Spleen (tissue), 11 donors: ENCODE data around the gene TMA7. TPM values are rescaled to one million over a fixed set of nuclear protein-coding genes. Genes with fewer than 3 reads are reported as not detected.

ENCODE experiments used
- DNase-seq: peaks from one replicate; pipeline ENCODE4 v3.0.0-alpha.2; 2020
- H3K27ac ChIP-seq, 8 donors: fragments of 200-600 bp; sonication (generic) in 7 of 8; 1 replicate in 4 of 8; 2 replicates in 4 of 8; pipeline versions ENCODE4 v1.5.0 to v1.8.0; 2016 to 2021; ENCODE audit warnings: inconsistent platforms in 4 of 8, mild to moderate bottlenecking in 4 of 8, moderate library complexity in 1 of 8
- H3K27me3 ChIP-seq, 7 donors: fragments of 200-600 bp; sonication (generic) in 6 of 7; replicated peaks in 1 of 7; 1 replicate in 4 of 7; 2 replicates in 3 of 7; pipeline versions ENCODE4 v1.5.0 to v1.8.0; 2016 to 2021; ENCODE audit warnings: inconsistent platforms in 3 of 7, mild to moderate bottlenecking in 1 of 7
- H3K36me3 ChIP-seq, 6 donors: fragments of 200-600 bp; sonication (generic) in 5 of 6; 1 replicate in 4 of 6; 2 replicates in 2 of 6; pipeline versions ENCODE4 v1.5.0 to v1.8.0; 2016 to 2021; ENCODE audit warnings: inconsistent platforms in 2 of 6
- H3K4me1 ChIP-seq, 6 donors: fragments of 200-600 bp; sonication (generic) in 5 of 6; 1 replicate in 3 of 6; 2 replicates in 3 of 6; pipeline versions ENCODE4 v1.5.0 to v1.8.0; 2016 to 2021; ENCODE audit warnings: inconsistent platforms in 3 of 6
- H3K4me3 ChIP-seq, 8 donors: fragments of 200-600 bp; sonication (generic) in 7 of 8; 1 replicate in 4 of 8; 2 replicates in 4 of 8; pipeline versions ENCODE4 v1.5.0 to v1.8.0; 2016 to 2021; ENCODE audit warnings: inconsistent platforms in 4 of 8, mild to moderate bottlenecking in 4 of 8, moderate library complexity in 2 of 8
- H3K9me3 ChIP-seq, 8 donors: fragments of 200-600 bp; sonication (generic) in 7 of 8; 1 replicate in 4 of 8; 2 replicates in 4 of 8; pipeline versions ENCODE4 v1.5.0 to v1.8.0; 2016 to 2021; ENCODE audit warnings: inconsistent platforms in 4 of 8
- POLR2A ChIP-seq, 3 donors: fragments of 450-650 bp; IDR thresholded peaks; one replicate each; pipeline ENCODE4 v1.5.1; 2017; ENCODE audit warnings: antibody characterized with exemption in 3 of 3, mild to moderate bottlenecking in 1 of 3
- POLR2AphosphoS5 ChIP-seq, 3 donors: sonication (generic); formaldehyde crosslinking; IDR thresholded peaks; one replicate each; pipeline ENCODE4 v1.5.1; 2017; ENCODE audit warnings: antibody characterized with exemption in 3 of 3
- WGBS, 5 donors: extraction: QIAGEN DNeasy Blood & Tissue Kit in 3 of 5; methylation state at CpG; one replicate each; pipeline versions ENCODE4 v1.1.5 to v1.1.7; 2013 to 2018; 5-methylcytosine and 5-hydroxymethylcytosine counted together
- intact Hi-C: fragments of 100-400 bp; cut with DNase I; formaldehyde crosslinking; loops from one replicate; pipeline ENCODE4 v1.15.0; 2023; ENCODE audit warnings: low total_unique reads
- polyA plus RNA-seq, 3 donors: library from polyadenylated mRNA; stranded (reverse); fragments of 200-250 nt; gene quantifications; one replicate each; pipeline ENCODE4 v1.2.1, GENCODE V29; 2013
- total RNA-seq, 7 donors: library from RNA; depleted of rRNA in 3 of 7; stranded (reverse); fragments of >200 nt in 3 of 7; fragmentation: NEBNext Ultra II Directional in 4 of 7; extraction: Animal tissue kit (Norgen Biotek cat#: 25700) in 4 of 7; gene quantifications; one replicate each; pipeline versions ENCODE4 v1.1.0 to v1.2.1, GENCODE V29; 2016 to 2021
- TF ChIP-seq, protein P1 (sequence below), 11 experiments: fragments of 200-600 bp in 7 of 11; fragments of 450-650 bp in 4 of 11; sonication (generic) in 4 of 11; IDR thresholded peaks in 8 of 11; conservative IDR thresholded peaks in 3 of 11; 1 replicate in 7 of 11; 2 replicates in 4 of 11; pipeline versions ENCODE4 v1.4.0 to v1.8.0; 2016 to 2021; ENCODE audit warnings: antibody characterized with exemption in 11 of 11, inconsistent platforms in 4 of 11, mild to moderate bottlenecking in 1 of 11
- donor health status: healthy with polysubstance abuse.
- donor health status: DM: no; HTN: no; CAD: no; lungs with moderate emphysema.
- donor health status: DM: no; HTN: no; CAD: no.
- donor health status: Bipolar disorder and iron deficiency.
- donor health status: healthy.
- donor health status: DM: no; HTN: no; CAD: no.
- donor health status: DM: yes; HTN: yes; CAD: no.

Gene TMA7
- total and polyA plus RNA-seq, 10 donors, result 145 to 753 (median 216) TPM

GRCh38 chr3:48411606-48412374 lies 28.3 kb upstream of the TMA7 start:
- DNase-seq, result peak; percentile 54
- Histone ChIP-seq H3K9me3 (no peaks in the 10 kb centered on the region), H3K27me3 (no peaks in the 10 kb centered on the region), H3K27ac (no peak overlapping the region), H3K4me3 (no peak overlapping the region), H3K4me1 (peaks cover 0 to 9% (median 0%) of the 10 kb centered on the region in 6 donors), H3K36me3 (peaks cover 0 to 83% (median 25%) of the 10 kb centered on the region in 6 donors)
- no peak for TF ChIP-seq POLR2AphosphoS5 (IDR thresholded peaks at IDR 0.05)
- TF ChIP-seq POLR2A (IDR thresholded peaks at IDR 0.05), result no peak
- TF ChIP-seq, protein P1, sequence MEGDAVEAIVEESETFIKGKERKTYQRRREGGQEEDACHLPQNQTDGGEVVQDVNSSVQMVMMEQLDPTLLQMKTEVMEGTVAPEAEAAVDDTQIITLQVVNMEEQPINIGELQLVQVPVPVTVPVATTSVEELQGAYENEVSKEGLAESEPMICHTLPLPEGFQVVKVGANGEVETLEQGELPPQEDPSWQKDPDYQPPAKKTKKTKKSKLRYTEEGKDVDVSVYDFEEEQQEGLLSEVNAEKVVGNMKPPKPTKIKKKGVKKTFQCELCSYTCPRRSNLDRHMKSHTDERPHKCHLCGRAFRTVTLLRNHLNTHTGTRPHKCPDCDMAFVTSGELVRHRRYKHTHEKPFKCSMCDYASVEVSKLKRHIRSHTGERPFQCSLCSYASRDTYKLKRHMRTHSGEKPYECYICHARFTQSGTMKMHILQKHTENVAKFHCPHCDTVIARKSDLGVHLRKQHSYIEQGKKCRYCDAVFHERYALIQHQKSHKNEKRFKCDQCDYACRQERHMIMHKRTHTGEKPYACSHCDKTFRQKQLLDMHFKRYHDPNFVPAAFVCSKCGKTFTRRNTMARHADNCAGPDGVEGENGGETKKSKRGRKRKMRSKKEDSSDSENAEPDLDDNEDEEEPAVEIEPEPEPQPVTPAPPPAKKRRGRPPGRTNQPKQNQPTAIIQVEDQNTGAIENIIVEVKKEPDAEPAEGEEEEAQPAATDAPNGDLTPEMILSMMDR (IDR thresholded peaks at IDR 0.05 in 8 of 11, conservative IDR thresholded peaks at IDR 0.05 in 3 of 11), result no peak
- intact Hi-C loops, result no loop called here
- WGBS, 5 donors, result 78 to 91% (median 89%) methylated on average over 11 of the region's 11 CpGs

DNA sequence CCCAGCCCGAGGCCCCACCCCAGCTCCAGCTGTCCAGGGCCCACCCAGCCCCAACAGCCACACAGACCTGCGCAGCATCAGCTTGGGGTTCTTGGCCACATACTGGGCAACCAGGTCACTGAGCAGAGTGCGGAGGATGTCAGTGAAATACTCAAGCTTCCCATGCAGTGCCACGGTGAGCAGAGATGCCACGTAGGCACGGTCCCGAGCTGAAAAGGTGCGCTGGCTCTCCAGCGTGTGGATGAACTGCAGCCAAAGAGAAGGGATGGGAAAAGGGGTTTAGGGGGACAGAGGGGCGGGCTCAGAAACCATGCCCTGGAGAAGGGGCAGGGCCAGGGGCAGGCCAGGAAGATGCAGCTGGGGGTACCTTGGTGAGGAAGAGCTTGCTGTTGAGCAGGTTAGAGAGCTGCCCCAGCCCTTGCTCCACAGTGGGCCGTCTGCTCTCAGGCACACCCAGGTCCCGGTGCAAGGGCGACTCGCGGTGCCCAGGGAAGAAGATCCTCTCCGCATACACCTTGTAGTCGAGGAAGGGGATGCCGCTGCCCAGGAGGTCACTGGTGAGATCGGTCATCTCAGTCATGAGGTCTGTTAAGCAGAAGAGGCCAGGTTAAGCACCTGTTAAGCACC lies 27.6 kb upstream of the TMA7 start:
- peak; percentile 58 for DNase-seq
- Histone ChIP-seq H3K27me3 (no peaks in the 10 kb centered on the region), H3K27ac (no peak overlapping the region), H3K4me1 (peaks cover 0 to 4% (median 0%) of the 10 kb centered on the region in 6 donors), H3K9me3 (no peaks in the 10 kb centered on the region), H3K4me3 (no peak overlapping the region), H3K36me3 (peaks cover 0 to 87% (median 25%) of the 10 kb centered on the region in 6 donors)
- 87 to 97% (median 94%) methylated on average over 10 to 19 of the region's 19 CpGs for WGBS, 5 donors
- TF ChIP-seq, protein P1 (IDR thresholded peaks at IDR 0.05 in 8 of 11, conservative IDR thresholded peaks at IDR 0.05 in 3 of 11), result no peak
- TF ChIP-seq POLR2AphosphoS5 (IDR thresholded peaks at IDR 0.05), result no peak
- TF ChIP-seq POLR2A (IDR thresholded peaks at IDR 0.05), result no peak
- intact Hi-C loops, result no loop called here

DNA sequence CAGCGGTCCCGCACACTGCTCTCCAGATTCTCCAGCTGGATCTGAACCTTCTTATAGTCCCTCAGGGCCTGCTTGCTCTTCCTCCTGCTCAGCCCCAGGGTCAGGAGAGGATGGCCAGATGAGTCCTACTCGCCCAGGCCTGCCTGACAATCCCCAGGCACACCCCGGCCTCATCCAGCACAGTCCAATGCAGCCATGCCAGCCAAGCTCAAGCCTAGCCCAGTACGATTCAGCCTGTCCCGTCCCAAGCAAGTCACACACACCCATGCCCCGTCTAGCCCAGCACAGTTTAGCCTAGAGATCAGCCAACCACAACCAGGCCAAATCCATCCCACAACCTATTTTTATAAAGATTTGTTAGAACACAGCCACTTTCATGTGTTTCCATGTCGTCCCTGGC lies 27.0 kb upstream of the TMA7 start:
- no peak overlapping the region for H3K4me3 ChIP-seq
- no peaks in the 10 kb centered on the region for H3K9me3 ChIP-seq
- peaks cover 0 to 93% (median 25%) of the 10 kb centered on the region in 6 donors for H3K36me3 ChIP-seq
- intact Hi-C loops, result no loop called here
- H3K27me3 ChIP-seq, result no peaks in the 10 kb centered on the region
- DNase-seq, result no peak
- WGBS, 5 donors, result 81 to 89% (median 85%) methylated on average over 6 to 8 of the region's 8 CpGs
- TF ChIP-seq POLR2A (IDR thresholded peaks at IDR 0.05) (no peak), POLR2AphosphoS5 (IDR thresholded peaks at IDR 0.05) (no peak)
- TF ChIP-seq, protein P1 (IDR thresholded peaks at IDR 0.05 in 8 of 11, conservative IDR thresholded peaks at IDR 0.05 in 3 of 11), result no peak
- H3K27ac ChIP-seq, result no peak overlapping the region
- peaks cover 0 to 4% (median 0%) of the 10 kb centered on the region in 6 donors for H3K4me1 ChIP-seq

DNA sequence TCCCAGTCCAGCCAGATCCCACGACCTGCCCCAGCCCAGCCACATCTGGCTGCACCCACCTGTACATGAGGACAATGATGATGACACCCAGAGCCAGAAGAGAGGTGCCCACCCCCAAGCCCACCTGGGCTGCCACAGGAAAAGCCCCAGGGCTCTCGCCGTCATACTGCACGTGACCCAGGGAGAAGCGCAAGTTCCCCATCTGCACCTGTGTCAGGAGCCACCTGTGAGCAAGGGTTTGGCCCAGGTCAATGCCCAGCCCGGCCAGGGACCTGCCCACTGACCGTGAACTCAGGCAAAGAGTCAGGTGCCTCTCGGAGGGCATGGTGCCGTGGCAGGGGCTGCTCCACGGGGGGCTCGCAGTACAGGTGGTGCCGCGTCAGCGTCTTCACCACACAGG lies 26.4 kb upstream of the TMA7 start:
- peaks cover 0 to 95% (median 25%) of the 10 kb centered on the region in 6 donors for H3K36me3 ChIP-seq
- H3K4me1 ChIP-seq, result peaks cover 0 to 9% (median 2%) of the 10 kb centered on the region in 6 donors
- WGBS, 5 donors, result 79 to 87% (median 85%) methylated on average over 5 to 14 of the region's 14 CpGs
- intact Hi-C loops, result no loop called here
- no peaks in the 10 kb centered on the region for H3K27me3 ChIP-seq
- DNase-seq, result peak; percentile 64
- no peak overlapping the region for H3K27ac ChIP-seq
- no peak overlapping the region for H3K4me3 ChIP-seq
- TF ChIP-seq POLR2AphosphoS5 (IDR thresholded peaks at IDR 0.05), result peak in 1 of 3 donors; percentile 8
- no peak for TF ChIP-seq POLR2A (IDR thresholded peaks at IDR 0.05)
- H3K9me3 ChIP-seq, result no peaks in the 10 kb centered on the region
